Rectal smooth muscle tissue (tissue), 1 donor: ENCODE results near the gene IVD.

ENCODE experiments used
- H3K27ac ChIP-seq: one replicate; pipeline ENCODE4 v1.7.0; 2013; ENCODE audit warnings: low read depth, low read length, inconsistent platforms
- H3K27me3 ChIP-seq: one replicate; pipeline ENCODE4 v1.7.0; 2013; ENCODE audit warnings: low read length; ENCODE audit not compliant: control insufficient read depth, insufficient read depth
- H3K36me3 ChIP-seq: one replicate; pipeline ENCODE4 v1.7.0; 2013; ENCODE audit warnings: low read length; ENCODE audit not compliant: control insufficient read depth, insufficient read depth
- H3K4me1 ChIP-seq: one replicate; pipeline ENCODE4 v1.7.0; 2013; ENCODE audit warnings: low read length; ENCODE audit not compliant: control insufficient read depth, insufficient read depth
- H3K4me3 ChIP-seq: one replicate; pipeline ENCODE4 v1.7.0; 2013; ENCODE audit warnings: low read length
- H3K9ac ChIP-seq: one replicate; pipeline ENCODE4 v1.7.0; 2013; ENCODE audit warnings: low read length

Gene IVD

GRCh38 chr15:40405501-40406381 lies at the start of gene IVD:
Gene IVD (plus strand): TSS chr15:40405795. CDS start chr15:40405828, 33 bp downstream.
- H3K27ac ChIP-seq, result peak within 1 kb of the TSS; percentile 76
- peaks cover 15% of the 10 kb centered on the region for H3K36me3 ChIP-seq
- no peaks in the 10 kb centered on the region for H3K27me3 ChIP-seq
- H3K9ac ChIP-seq, result peak within 1 kb of the TSS; percentile 64
- H3K4me3 ChIP-seq, result peak within 1 kb of the TSS; percentile 98
- H3K4me1 ChIP-seq, result peaks cover 5% of the 10 kb centered on the region

DNA sequence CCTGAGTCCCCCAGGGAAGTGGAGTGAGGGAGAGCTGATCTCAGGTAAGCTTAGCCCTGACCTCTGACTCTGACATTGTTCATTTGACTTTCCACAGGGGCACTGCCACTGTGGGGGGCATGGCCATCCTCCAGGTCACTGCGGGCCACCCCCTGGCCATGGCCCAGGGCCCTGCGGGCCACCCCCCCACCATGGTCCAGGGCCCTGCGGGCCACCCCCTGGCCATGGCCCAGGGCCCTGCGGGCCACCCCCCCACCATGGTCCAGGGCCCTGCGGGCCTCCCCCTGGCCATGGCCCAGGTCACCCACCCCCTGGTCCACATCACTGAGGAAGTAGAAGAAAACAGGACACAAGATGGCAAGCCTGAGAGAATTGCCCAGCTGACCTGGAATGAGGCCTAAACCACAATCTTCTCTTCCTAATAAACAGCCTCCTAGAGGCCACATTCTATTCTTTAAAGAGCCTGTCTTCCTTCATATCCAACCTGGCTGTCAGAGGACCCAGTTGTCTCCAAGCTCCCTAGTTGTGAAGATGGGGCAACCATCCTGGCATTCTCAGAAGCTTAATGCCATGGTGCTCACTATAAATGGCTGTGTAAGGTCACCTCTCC lies 49.5 kb upstream of the IVD start:
- H3K4me1 ChIP-seq, result peaks cover 3% of the 10 kb centered on the region
- H3K27ac ChIP-seq, result no peak overlapping the region
- H3K36me3 ChIP-seq, result no peaks in the 10 kb centered on the region
- no peak overlapping the region for H3K9ac ChIP-seq
- no peaks in the 10 kb centered on the region for H3K27me3 ChIP-seq
- no peak overlapping the region for H3K4me3 ChIP-seq

- H3K4me3 ChIP-seq, result peak overlapping the region; percentile 64
Measured at GRCh38 chr15:40357246-40357645, 48.3 kb upstream of the IVD start.

DNA sequence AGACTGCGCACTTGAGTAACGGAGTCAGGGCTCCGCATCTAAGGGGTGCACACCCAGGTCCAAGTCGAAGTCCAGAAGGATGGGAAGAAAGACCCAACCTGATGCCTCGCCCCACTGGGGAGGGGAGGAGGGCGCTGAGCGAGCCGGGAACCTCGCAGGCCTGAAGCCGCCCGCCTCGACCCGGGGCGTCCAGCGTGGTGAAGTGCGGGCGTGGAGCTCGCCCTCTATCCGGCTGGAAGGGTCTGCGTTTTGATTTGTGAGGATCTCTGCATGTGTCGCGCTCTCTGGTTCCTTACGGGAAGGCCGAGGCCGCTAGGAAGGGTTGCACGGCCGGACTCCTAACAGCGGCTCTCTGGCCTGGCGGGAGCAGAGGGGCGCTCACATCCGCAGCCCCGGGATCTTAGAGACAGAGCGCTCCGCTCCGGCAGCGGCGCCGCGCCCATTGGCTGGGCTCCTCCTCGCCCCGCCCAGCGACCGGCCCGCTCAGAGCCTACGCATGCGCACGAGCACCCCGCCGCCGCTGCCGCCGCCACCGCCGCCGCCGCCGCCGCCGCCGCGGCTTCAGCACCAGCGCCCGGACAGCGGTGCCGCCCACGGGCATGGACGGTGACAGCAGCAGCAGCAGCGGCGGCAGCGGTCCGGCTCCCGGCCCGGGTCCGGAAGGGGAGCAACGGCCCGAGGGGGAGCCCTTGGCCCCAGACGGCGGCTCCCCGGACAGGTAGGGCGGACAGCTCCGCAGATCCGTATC lies 47.7 kb upstream of the IVD start, which contains the start of gene DISP2:
TSS of gene DISP2 (plus strand) at position 497 of the 748 bp plus-strand sequence. CDS start at position 600, 103 bp downstream.
- Histone ChIP-seq H3K27ac (no peak within 1 kb of the TSS), H3K4me1 (peaks cover 3% of the 10 kb centered on the region), H3K27me3 (no peaks in the 10 kb centered on the region), H3K4me3 (peak within 1 kb of the TSS; percentile 64), H3K36me3 (no peaks in the 10 kb centered on the region), H3K9ac (no peak within 1 kb of the TSS)

More at GRCh38 chr15:40357246-40357645, 48.3 kb upstream of the IVD start:
- Histone ChIP-seq H3K27ac (no peak overlapping the region), H3K27me3 (no peaks in the 10 kb centered on the region), H3K4me1 (peaks cover 3% of the 10 kb centered on the region), H3K36me3 (no peaks in the 10 kb centered on the region), H3K9ac (no peak overlapping the region)

DNA sequence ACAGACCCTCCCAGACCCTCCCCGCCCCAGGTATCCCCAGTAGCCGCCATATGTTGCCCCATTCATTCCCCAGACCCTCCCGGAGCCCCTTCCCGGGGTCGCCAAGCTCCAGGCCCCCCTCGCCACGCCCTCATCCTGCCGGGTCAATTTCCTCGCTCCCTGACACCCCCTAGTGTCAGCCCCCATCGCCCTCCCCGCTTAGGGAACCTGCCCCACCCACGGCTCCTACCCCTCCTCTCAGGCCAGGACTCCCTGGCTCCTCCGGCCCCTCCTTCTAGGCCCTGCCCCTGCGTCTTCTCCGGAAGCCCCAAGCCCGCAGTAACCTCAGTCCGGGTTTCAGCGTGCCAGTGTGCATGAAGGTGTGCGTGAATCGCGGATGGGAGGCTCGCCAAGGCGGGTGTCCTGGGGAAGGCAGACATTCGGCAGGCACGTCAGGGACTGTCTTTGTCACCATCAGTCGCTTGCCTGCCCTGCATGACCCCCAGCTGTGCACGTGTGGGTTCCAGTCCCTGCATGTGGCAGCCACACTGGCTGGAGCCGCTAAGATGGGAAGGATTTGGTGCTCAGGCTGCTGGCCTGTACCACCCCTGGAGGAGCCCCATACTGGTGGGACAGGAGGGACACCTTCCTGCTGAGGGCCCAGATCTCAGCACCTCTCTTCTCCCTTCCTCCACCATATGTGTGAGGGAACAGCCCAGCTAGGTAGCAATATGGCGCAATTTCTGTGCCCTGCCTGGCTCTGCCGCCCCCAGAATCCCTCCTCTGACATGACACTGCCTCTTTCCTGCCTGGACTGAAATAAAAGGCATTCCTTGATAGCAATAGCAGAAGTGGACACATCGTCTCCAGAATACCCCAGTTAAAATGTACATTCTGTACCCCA lies 46.9 kb upstream of the IVD start:
- Histone ChIP-seq H3K36me3 (no peaks in the 10 kb centered on the region), H3K4me3 (peak overlapping the region; percentile 43), H3K27ac (no peak overlapping the region), H3K4me1 (peaks cover 3% of the 10 kb centered on the region), H3K9ac (no peak overlapping the region), H3K27me3 (no peaks in the 10 kb centered on the region)

DNA sequence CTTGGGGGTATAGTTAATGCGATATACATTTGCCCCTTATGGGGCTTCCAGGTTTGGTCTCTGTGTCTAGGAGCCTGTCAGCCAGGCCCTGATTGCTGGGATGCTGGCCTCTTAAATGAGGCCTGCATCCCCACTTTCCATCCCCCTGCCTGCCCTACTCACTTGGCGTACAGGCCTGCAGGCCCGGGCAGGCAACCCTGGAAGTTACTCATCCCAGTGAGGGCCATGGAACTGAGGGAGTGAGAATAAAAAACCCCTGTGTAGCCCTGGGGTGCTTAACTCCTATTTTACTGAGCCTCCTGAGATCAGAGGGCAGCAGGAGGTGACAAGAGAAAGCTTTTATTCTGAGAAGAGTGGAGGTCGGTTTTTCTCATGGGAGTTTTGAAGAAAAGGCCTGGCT lies 45.6 kb upstream of the IVD start:
- H3K36me3 ChIP-seq, result no peaks in the 10 kb centered on the region
- no peak overlapping the region for H3K4me3 ChIP-seq
- no peak overlapping the region for H3K9ac ChIP-seq
- H3K4me1 ChIP-seq, result peaks cover 3% of the 10 kb centered on the region
- H3K27ac ChIP-seq, result no peak overlapping the region
- no peaks in the 10 kb centered on the region for H3K27me3 ChIP-seq

DNA sequence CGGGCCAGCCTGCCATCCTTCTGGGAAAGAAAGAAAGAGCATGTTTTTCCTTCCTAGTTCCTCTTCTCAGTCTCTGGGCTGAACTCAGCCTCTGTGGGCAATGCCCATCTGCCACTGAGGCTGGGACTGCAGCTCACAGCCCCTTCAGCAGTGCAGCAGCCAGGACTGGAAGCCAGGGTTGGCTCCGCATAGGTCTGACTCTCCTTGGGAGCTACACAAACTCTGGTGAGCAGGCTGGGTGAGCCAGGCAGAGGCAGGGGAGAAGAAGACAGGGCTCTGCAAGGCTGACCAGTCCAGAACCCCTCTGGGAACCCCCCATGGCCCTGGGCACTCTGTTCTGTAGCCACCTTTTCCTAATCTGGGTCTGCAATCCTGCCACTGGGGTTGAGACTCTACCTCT lies 44.0 kb upstream of the IVD start:
- Histone ChIP-seq H3K27ac (no peak overlapping the region), H3K9ac (no peak overlapping the region), H3K36me3 (no peaks in the 10 kb centered on the region), H3K4me3 (no peak overlapping the region), H3K4me1 (peaks cover 3% of the 10 kb centered on the region), H3K27me3 (no peaks in the 10 kb centered on the region)

DNA sequence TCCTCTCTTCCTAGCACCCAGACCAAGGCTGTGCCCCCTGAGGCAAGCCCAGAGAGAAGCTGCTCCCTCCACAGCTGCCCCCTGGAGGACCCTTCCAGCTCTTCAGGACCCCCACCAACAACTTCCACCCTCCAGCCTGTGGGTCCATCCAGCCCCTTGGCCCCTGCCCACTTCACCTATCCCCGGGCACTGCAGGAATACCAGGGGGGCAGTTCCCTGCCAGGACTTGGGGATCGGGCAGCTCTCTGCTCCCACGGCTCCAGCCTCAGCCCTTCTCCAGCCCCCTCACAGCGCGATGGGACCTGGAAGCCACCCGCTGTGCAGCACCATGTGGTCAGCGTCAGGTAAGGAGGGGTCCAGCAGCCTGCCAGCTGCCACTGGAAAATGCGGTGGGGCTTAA lies 42.0 kb upstream of the IVD start:
- H3K4me3 ChIP-seq, result no peak overlapping the region
- H3K9ac ChIP-seq, result no peak overlapping the region
- H3K4me1 ChIP-seq, result no peaks in the 10 kb centered on the region
- no peak overlapping the region for H3K27ac ChIP-seq
- no peaks in the 10 kb centered on the region for H3K27me3 ChIP-seq
- no peaks in the 10 kb centered on the region for H3K36me3 ChIP-seq

- Histone ChIP-seq H3K27ac (no peak overlapping the region), H3K4me1 (no peaks in the 10 kb centered on the region), H3K4me3 (no peak overlapping the region), H3K9ac (no peak overlapping the region), H3K36me3 (no peaks in the 10 kb centered on the region), H3K27me3 (no peaks in the 10 kb centered on the region)
Measured at GRCh38 chr15:40364251-40364650, 41.3 kb upstream of the IVD start.

GRCh38 chr15:40365016-40365415 lies 40.6 kb upstream of the IVD start:
- Histone ChIP-seq H3K36me3 (no peaks in the 10 kb centered on the region), H3K4me1 (no peaks in the 10 kb centered on the region), H3K27me3 (no peaks in the 10 kb centered on the region), H3K27ac (no peak overlapping the region), H3K9ac (no peak overlapping the region), H3K4me3 (no peak overlapping the region)

- no peaks in the 10 kb centered on the region for H3K4me1 ChIP-seq
- no peak overlapping the region for H3K4me3 ChIP-seq
- H3K36me3 ChIP-seq, result no peaks in the 10 kb centered on the region
- H3K27me3 ChIP-seq, result no peaks in the 10 kb centered on the region
- H3K9ac ChIP-seq, result no peak overlapping the region
- peak overlapping the region; percentile 27 for H3K27ac ChIP-seq
Measured at GRCh38 chr15:40365624-40366456, 39.8 kb upstream of the IVD start.
